ENCODE measurements around the gene PTGER3.

PTGER3 gene

GRCh38 chr1:71049951-71050598, 2.5 kb upstream of the PTGER3 start:
- DNase-seq (ENCODE audit: low read depth), result no peak

GRCh38 chr1:71046891-71047634, 553 bp downstream of the PTGER3 start:
- DNase-seq (ENCODE audit: low read depth), result no peak

GRCh38 chr1:71045463-71046028, 2.1 kb downstream of the PTGER3 start:
- DNase-seq (ENCODE audit: low read depth), result no peak

GRCh38 chr1:71044833-71045232, 2.8 kb downstream of the PTGER3 start:
- no peak for DNase-seq (ENCODE audit: low read depth)

GRCh38 chr1:71043065-71043464, 4.6 kb downstream of the PTGER3 start:
- no peak for DNase-seq (ENCODE audit: low read depth)

GRCh38 chr1:71041806-71042205, 5.8 kb downstream of the PTGER3 start:
- DNase-seq (ENCODE audit: low read depth), result no peak

- no peak for DNase-seq (ENCODE audit: low read depth)
Measured at GRCh38 chr1:71039661-71040262, 7.9 kb downstream of the PTGER3 start.

GRCh38 chr1:71038942-71039341, 8.7 kb downstream of the PTGER3 start:
- no peak for DNase-seq (ENCODE audit: low read depth)

GRCh38 chr1:71037829-71038620, 9.6 kb downstream of the PTGER3 start:
- DNase-seq (ENCODE audit: low read depth), result no peak

GRCh38 chr1:71037066-71037465, 10.6 kb downstream of the PTGER3 start:
- no peak for DNase-seq (ENCODE audit: low read depth)

GRCh38 chr1:71033136-71033535, 14.5 kb downstream of the PTGER3 start:
- DNase-seq (ENCODE audit: low read depth), result no peak

GRCh38 chr1:71031426-71031825, 16.2 kb downstream of the PTGER3 start:
- no peak for DNase-seq (ENCODE audit: low read depth)

GRCh38 chr1:71030026-71030425, 17.6 kb downstream of the PTGER3 start:
- no peak for DNase-seq (ENCODE audit: low read depth)

GRCh38 chr1:71028981-71029380, 18.6 kb downstream of the PTGER3 start:
- no peak for DNase-seq (ENCODE audit: low read depth)

- DNase-seq (ENCODE audit: low read depth), result no peak
Measured at GRCh38 chr1:71027991-71028390, 19.6 kb downstream of the PTGER3 start.

- no peak for DNase-seq (ENCODE audit: low read depth)
Measured at GRCh38 chr1:71026093-71026492, 21.5 kb downstream of the PTGER3 start.

- DNase-seq (ENCODE audit: low read depth), result no peak
Measured at GRCh38 chr1:71023515-71023914, 24.1 kb downstream of the PTGER3 start.

- no peak for DNase-seq (ENCODE audit: low read depth)
Measured at GRCh38 chr1:71019233-71019969, 28.2 kb downstream of the PTGER3 start.

GRCh38 chr1:71018791-71019190, 28.8 kb downstream of the PTGER3 start:
- no peak for DNase-seq (ENCODE audit: low read depth)

- no peak for DNase-seq (ENCODE audit: low read depth)
Measured at GRCh38 chr1:71015745-71016144, 31.9 kb downstream of the PTGER3 start.

GRCh38 chr1:71014178-71014579, 33.4 kb downstream of the PTGER3 start:
- no peak for DNase-seq (ENCODE audit: low read depth)
